Measurements from ENCODE around the gene NDUFB6. TPM values are rescaled to one million over a fixed set of nuclear protein-coding genes. Genes with fewer than 3 reads are reported as not detected.
"Not testable (repeated sequence)": the region's sequence is repeated elsewhere in the genome, so short reads cannot be mapped to it uniquely, and the experiment has no call there.

The NDUFB6 gene
- total and polyA plus RNA-seq, 9 of the 15 experiments (the other 6 are each of a cell fraction or from before 2014, with no cell fraction given): 26.5 to 88.1 (median 64.0) TPM

GRCh38 chr9:32550562-32551275 is 22.2 kb downstream of the NDUFB6 start (continued):
- peak; percentile 44 for TF ChIP-seq HNRNPLL (IDR thresholded peaks at IDR 0.05; ENCODE audit: low read depth, low read length, poor library complexity, severe bottlenecking)
- TF ChIP-seq RBBP5 (IDR thresholded peaks at IDR 0.05; ENCODE audit: borderline replicate concordance, insufficient read depth, low read length, poor library complexity, severe bottlenecking): peak; percentile 75
- peak; percentile 56 for TF ChIP-seq ZFX (CRISPR knock-in tag; IDR thresholded peaks at IDR 0.05)
- TF ChIP-seq CXXC5 (CRISPR knock-in tag; IDR thresholded peaks at IDR 0.05): no peak
- TF ChIP-seq MYC (IDR thresholded peaks at IDR 0.05; ENCODE audit: low read depth, low read length): 0 out of 2 replicates have a peak, but pooled peaks have one; percentile 4
- TF ChIP-seq MYC (CRISPR knock-in tag; IDR thresholded peaks at IDR 0.05; ENCODE audit: borderline replicate concordance, low read depth): no peak

- Histone ChIP-seq H2AFZ (ENCODE audit: low read depth, low read length) (no peak overlapping the region), H3K4me2 (ENCODE audit: insufficient read depth, low read length) (peak overlapping the region; percentile 96), H3K9ac (ENCODE audit: insufficient read depth in 1 of 2, low read depth in 2 of 2, low read length in 2 of 2) (peak overlapping the region; percentile 61 to 95), H3K27me3 (ENCODE audit: control insufficient read depth in 2 of 2, insufficient read depth in 2 of 2, low read length in 2 of 2) (no peaks in the 10 kb centered on the region), H3K9me3 (replicated peaks; ENCODE audit: control insufficient read depth, insufficient read depth, low read depth, low read length) (no peaks in the 10 kb centered on the region), H4K20me1 (replicated peaks; ENCODE audit: control insufficient read depth, insufficient read depth, low read length) (peaks cover 8% of the 10 kb centered on the region; the same call in 1 of the 2 replicates), H3K4me1 (replicated peaks in 1 of 2; ENCODE audit: control insufficient read depth in 2 of 2, insufficient read depth in 2 of 2, low read length in 2 of 2) (peaks cover 10 to 14% of the 10 kb centered on the region in 2 experiments; a peak in 4 of 5 replicates), H3K79me2 (ENCODE audit: control insufficient read depth, insufficient read depth, low read length) (peaks cover 85% of the 10 kb centered on the region), H3K36me3 (ENCODE audit: control insufficient read depth, insufficient read depth, low read length) (peaks cover 16% of the 10 kb centered on the region; the same call in 2 of the 3 replicates), H3K4me3 (peak overlapping the region; percentile 73), H3K27ac (ENCODE audit: extremely low read depth, low read depth, low read length) (peak overlapping the region; percentile 97), H3K9me1 (ENCODE audit: control insufficient read depth, insufficient read depth, low read length) (no peaks in the 10 kb centered on the region)
- peak; percentile 65; the same call in 1 of the 2 replicates for TF ChIP-seq ESRRA (IDR thresholded peaks at IDR 0.05; ENCODE audit: borderline replicate concordance, low read depth)
- no peak for TF ChIP-seq PHF21A (IDR thresholded peaks at IDR 0.05; ENCODE audit: borderline replicate concordance, low read depth)
- DNase-seq (ENCODE audit: extremely low read depth in 1 of 4, low spot score in 3 of 4) (peak in 1 of 4 experiments; percentile 19), ATAC-seq (no peak), FAIRE-seq (peak; percentile 84)
- intact Hi-C loops (cut with micrococcal nuclease) (no loop called here), in situ Hi-C loops (cut with MboI) (loop anchor here (25.0 kb wide), 1 partner anchor 687 kb away; the partner anchor contains the start of gene SPINK4)
- ChIA-PET POLR2A (interaction anchor here (0.6 to 1.0 kb wide), 5 partner anchors 9 to 47 kb away, joined by 3 to 5 read pairs (median 3); no protein-coding TSS in a partner anchor), CTCF (ENCODE audit: low intra/inter-chr PET ratio) (no interaction called here)
- BruUV-seq (replicated peaks): no TSS peak
- WGBS (ENCODE audit: insufficient coverage, low coverage, missing lambda C conversion rate): 1% methylated on average over 10 of the region's 10 CpGs
These were observed 22.8 kb downstream of the NDUFB6 start for GRCh38 chr9:32550150-32550561.

- CTCF ChIA-PET (ENCODE audit: low intra/inter-chr PET ratio); DNase-seq (ENCODE audit: extremely low read depth in 1 of 4, low spot score in 3 of 4); intact Hi-C loops (cut with micrococcal nuclease); BruUV-seq (replicated peaks); H4K20me1 ChIP-seq (replicated peaks; ENCODE audit: control insufficient read depth, insufficient read depth, low read length); ATAC-seq; H3K27me3 ChIP-seq (ENCODE audit: control insufficient read depth in 2 of 2, insufficient read depth in 2 of 2, low read length in 2 of 2); H3K9ac ChIP-seq (ENCODE audit: insufficient read depth in 1 of 2, low read depth in 2 of 2, low read length in 2 of 2); H3K9me1 ChIP-seq (ENCODE audit: control insufficient read depth, insufficient read depth, low read length); in situ Hi-C loops (cut with MboI); POLR2A ChIA-PET; H2AFZ ChIP-seq (ENCODE audit: low read depth, low read length); H3K4me2 ChIP-seq (ENCODE audit: insufficient read depth, low read length); H3K27ac ChIP-seq (ENCODE audit: extremely low read depth, low read depth, low read length); H3K9me3 ChIP-seq (replicated peaks; ENCODE audit: control insufficient read depth, insufficient read depth, low read depth, low read length); FAIRE-seq; H3K4me3 ChIP-seq: not testable (repeated sequence)
- H3K4me1 ChIP-seq (replicated peaks in 1 of 2; ENCODE audit: control insufficient read depth in 2 of 2, insufficient read depth in 2 of 2, low read length in 2 of 2): peaks cover 0 to 14% of the 10 kb centered on the region in 2 experiments; a peak in 3 of 5 replicates
- H3K36me3 ChIP-seq (ENCODE audit: control insufficient read depth, insufficient read depth, low read length): peaks cover 24% of the 10 kb centered on the region
- 100% methylated on average over 5 of the region's 20 CpGs for WGBS (ENCODE audit: insufficient coverage, low coverage, missing lambda C conversion rate)
- peaks cover 88% of the 10 kb centered on the region for H3K79me2 ChIP-seq (ENCODE audit: control insufficient read depth, insufficient read depth, low read length)
These were observed 24.7 kb downstream of the NDUFB6 start for GRCh38 chr9:32548213-32548612.
